GM23248 (cell line): Measurements from ENCODE around the gene TNXB. TPM values are rescaled to one million over a fixed set of nuclear protein-coding genes. Genes with fewer than 3 reads are reported as not detected.
"Not testable (repeated sequence)": the region's sequence is repeated elsewhere in the genome, so short reads cannot be mapped to it uniquely, and the experiment has no call there.

Experiments
- DNase-seq: peaks from one replicate; pipeline ENCODE4 v3.0.0-alpha.2; 2015
- H2AFZ ChIP-seq: fragments of 200-600 bp; sonication (generic); 2 replicates; pipeline ENCODE4 v1.6.1; 2016; ENCODE audit warnings: antibody characterized with exemption
- H3F3A ChIP-seq: fragments of 200-600 bp; sonication (generic); 2 replicates; pipeline ENCODE4 v1.6.1; 2016; ENCODE audit warnings: mild to moderate bottlenecking, antibody characterized with exemption, mixed run types; ENCODE audit not compliant: insufficient read depth
- H3K27ac ChIP-seq: fragments of 200-600 bp; sonication (generic); 2 replicates; pipeline ENCODE4 v1.5.1; 2016; ENCODE audit warnings: mild to moderate bottlenecking
- H3K27me3 ChIP-seq: fragments of 200-600 bp; sonication (generic); replicated peaks from 2 replicates; pipeline ENCODE4 v1.6.1; 2016; ENCODE audit warnings: mild to moderate bottlenecking; ENCODE audit not compliant: insufficient read depth
- H3K36me3 ChIP-seq: fragments of 200-600 bp; sonication (generic); 2 replicates; pipeline ENCODE4 v1.6.1; 2016; ENCODE audit warnings: low read depth, mild to moderate bottlenecking
- H3K4me1 ChIP-seq: fragments of 200-600 bp; sonication (generic); 2 replicates; pipeline ENCODE4 v1.6.1; 2016; ENCODE audit warnings: mild to moderate bottlenecking; ENCODE audit not compliant: insufficient read depth
- H3K4me2 ChIP-seq: fragments of 200-600 bp; sonication (generic); one replicate; pipeline ENCODE4 v1.6.1; 2016; ENCODE audit warnings: mild to moderate bottlenecking; ENCODE audit not compliant: unreplicated experiment
- H3K4me3 ChIP-seq: fragments of 200-600 bp; sonication (generic); 2 replicates; pipeline ENCODE4 v1.5.1; 2016; ENCODE audit warnings: mild to moderate bottlenecking
- H3K79me2 ChIP-seq: fragments of 200-600 bp; sonication (generic); 2 replicates; pipeline ENCODE4 v1.6.1; 2016; ENCODE audit warnings: mild to moderate bottlenecking; ENCODE audit not compliant: insufficient read depth
- H3K9ac ChIP-seq: fragments of 200-600 bp; sonication (generic); 2 replicates; pipeline ENCODE4 v1.6.1; 2016; ENCODE audit warnings: mild to moderate bottlenecking
- H3K9me2 ChIP-seq: fragments of 200-600 bp; sonication (generic); 2 replicates; pipeline ENCODE4 v1.6.1; 2016; ENCODE audit warnings: mixed run types, mild to moderate bottlenecking, moderate library complexity; ENCODE audit not compliant: insufficient read depth
- H3K9me3 ChIP-seq: fragments of 200-600 bp; sonication (generic); one replicate; pipeline ENCODE4 v1.6.1; 2017; ENCODE audit warnings: low read depth
- H4K20me1 ChIP-seq: fragments of 200-600 bp; sonication (generic); 2 replicates; pipeline ENCODE4 v1.6.0; 2016; ENCODE audit not compliant: insufficient read depth
- EZH2 ChIP-seq: fragments of 200-600 bp; sonication (generic); IDR thresholded peaks from 2 replicates; pipeline ENCODE4 v1.6.1; 2018; ENCODE audit warnings: antibody characterized with exemption, mild to moderate bottlenecking; ENCODE audit not compliant: insufficient read depth, poor library complexity, severe bottlenecking
- EZH2phosphoT487 ChIP-seq: fragments of 200-600 bp; sonication (generic); IDR thresholded peaks from 2 replicates; pipeline ENCODE4 v1.6.1; 2018; ENCODE audit warnings: antibody characterized with exemption, moderate library complexity, mild to moderate bottlenecking, low read depth; ENCODE audit not compliant: insufficient read depth
- WGBS, 2 experiments: methylation state at CpG; one replicate each; pipeline ENCODE4 v1.1.6; 2015 to 2017; ENCODE audit warnings: low lambda C conversion rate in 2 of 2, low coverage in 1 of 2; ENCODE audit errors: missing lambda C conversion rate in 2 of 2; 5-methylcytosine and 5-hydroxymethylcytosine counted together
- in situ Hi-C: fragments of 300-500 bp; cut with MboI; formaldehyde crosslinking; loops from 2 replicates; pipeline ENCODE4 v1.15.0; 2020
- polyA plus RNA-seq: library from polyadenylated mRNA; unstranded; fragments of >200 nt; fragmentation: Nextera tagmentation; extraction: Ambion mirVana; gene quantifications from 2 replicates; pipeline ENCODE4 v1.2.1, GENCODE V29; 2016
- total RNA-seq: library from RNA; depleted of rRNA; stranded (reverse); fragments of >200 nt; shearing (Covaris generic); gene quantifications from 2 replicates; pipeline ENCODE4 v1.2.3, GENCODE V29; 2014

The TNXB gene
- total and polyA plus RNA-seq, 2 experiments from 2014 or later = 5.2 to 23.8 TPM

GRCh38 chr6:32064706-32065105 is 44.4 kb downstream of the TNXB start:
- Histone ChIP-seq H3K4me2 (no peak overlapping the region), H3K79me2 (no peaks in the 10 kb centered on the region), H3F3A (no peaks in the 10 kb centered on the region), H3K36me3 (no peaks in the 10 kb centered on the region), H4K20me1 (no peaks in the 10 kb centered on the region), H3K9ac (no peak overlapping the region), H3K9me3 (no peaks in the 10 kb centered on the region), H2AFZ (no peak overlapping the region), H3K4me1 (no peaks in the 10 kb centered on the region), H3K27ac (no peak overlapping the region), H3K27me3 (no peaks in the 10 kb centered on the region), H3K4me3 (no peak overlapping the region), H3K9me2 (no peaks in the 10 kb centered on the region)
- WGBS, 2 experiments = 79 to 85% methylated on average over 14 of the region's 14 CpGs
- no peak for TF ChIP-seq EZH2phosphoT487
- no peak for TF ChIP-seq EZH2
- in situ Hi-C loops = no loop called here
- DNase-seq = no peak

- H3F3A ChIP-seq = no peaks in the 10 kb centered on the region
- H3K79me2 ChIP-seq = no peaks in the 10 kb centered on the region
- H3K4me2 ChIP-seq = no peak overlapping the region
- no peaks in the 10 kb centered on the region for H3K36me3 ChIP-seq
- DNase-seq = no peak
- H4K20me1 ChIP-seq = no peaks in the 10 kb centered on the region
- 84 to 92% methylated on average over 18 to 28 of the region's 28 CpGs for WGBS, 2 experiments
- H3K9ac ChIP-seq = no peak overlapping the region
- no peak for TF ChIP-seq EZH2
- no peak for TF ChIP-seq EZH2phosphoT487
- H3K27me3 ChIP-seq = no peaks in the 10 kb centered on the region
- no peak overlapping the region for H3K27ac ChIP-seq
- no peak overlapping the region for H3K4me3 ChIP-seq
- in situ Hi-C loops = no loop called here
- no peaks in the 10 kb centered on the region for H3K9me2 ChIP-seq
- no peak overlapping the region for H2AFZ ChIP-seq
- no peaks in the 10 kb centered on the region for H3K4me1 ChIP-seq
- H3K9me3 ChIP-seq = no peaks in the 10 kb centered on the region
These were observed 48.0 kb downstream of the TNXB start for GRCh38 chr6:32060966-32061655.

- H3K4me3 ChIP-seq = no peak overlapping the region
- no peaks in the 10 kb centered on the region for H4K20me1 ChIP-seq
- H3K4me1 ChIP-seq = no peaks in the 10 kb centered on the region
- H3K79me2 ChIP-seq = no peaks in the 10 kb centered on the region
- H3K9ac ChIP-seq = no peak overlapping the region
- H3K36me3 ChIP-seq = no peaks in the 10 kb centered on the region
- H3K4me2 ChIP-seq = no peak overlapping the region
- in situ Hi-C loops = no loop called here
- no peaks in the 10 kb centered on the region for H3K9me3 ChIP-seq
- no peak overlapping the region for H3K27ac ChIP-seq
- 77 to 79% methylated on average over 11 of the region's 11 CpGs for WGBS, 2 experiments
- DNase-seq = no peak
- H3K27me3 ChIP-seq = no peaks in the 10 kb centered on the region
- no peak for TF ChIP-seq EZH2phosphoT487
- no peak for TF ChIP-seq EZH2
- H3F3A ChIP-seq = no peaks in the 10 kb centered on the region
- H2AFZ ChIP-seq = no peak overlapping the region
- no peaks in the 10 kb centered on the region for H3K9me2 ChIP-seq
These were observed 50.6 kb downstream of the TNXB start for GRCh38 chr6:32058511-32058963.

GRCh38 chr6:32057966-32058365 is 51.2 kb downstream of the TNXB start:
- in situ Hi-C loops = no loop called here
- WGBS, 2 experiments = 91 to 92% methylated on average over 17 of the region's 17 CpGs
- H3K4me2 ChIP-seq = no peak overlapping the region
- TF ChIP-seq EZH2 (no peak), EZH2phosphoT487 (no peak)
- no peaks in the 10 kb centered on the region for H3F3A ChIP-seq
- DNase-seq = no peak
- H3K4me3 ChIP-seq = no peak overlapping the region
- no peak overlapping the region for H3K9ac ChIP-seq
- no peaks in the 10 kb centered on the region for H3K9me3 ChIP-seq
- H3K27me3 ChIP-seq = no peaks in the 10 kb centered on the region
- no peaks in the 10 kb centered on the region for H4K20me1 ChIP-seq
- H3K79me2 ChIP-seq = no peaks in the 10 kb centered on the region
- H3K36me3 ChIP-seq = no peaks in the 10 kb centered on the region
- no peaks in the 10 kb centered on the region for H3K4me1 ChIP-seq
- no peak overlapping the region for H2AFZ ChIP-seq
- H3K27ac ChIP-seq = no peak overlapping the region
- no peaks in the 10 kb centered on the region for H3K9me2 ChIP-seq

GRCh38 chr6:32056254-32056653 is 52.9 kb downstream of the TNXB start:
- H4K20me1 ChIP-seq = no peaks in the 10 kb centered on the region
- no peak overlapping the region for H3K27ac ChIP-seq
- H3K4me2 ChIP-seq = no peak overlapping the region
- WGBS, 2 experiments = 90 to 93% methylated on average over 5 to 7 of the region's 7 CpGs
- no peak overlapping the region for H2AFZ ChIP-seq
- in situ Hi-C loops = no loop called here
- H3K79me2 ChIP-seq = no peaks in the 10 kb centered on the region
- no peak overlapping the region for H3K4me3 ChIP-seq
- H3K9me3 ChIP-seq = no peaks in the 10 kb centered on the region
- H3K27me3 ChIP-seq = no peaks in the 10 kb centered on the region
- H3F3A ChIP-seq = no peaks in the 10 kb centered on the region
- H3K9me2 ChIP-seq = no peaks in the 10 kb centered on the region
- TF ChIP-seq EZH2phosphoT487 = no peak
- no peak for TF ChIP-seq EZH2
- no peaks in the 10 kb centered on the region for H3K36me3 ChIP-seq
- H3K9ac ChIP-seq = no peak overlapping the region
- no peaks in the 10 kb centered on the region for H3K4me1 ChIP-seq
- DNase-seq = no peak

GRCh38 chr6:32055756-32056155 is 53.4 kb downstream of the TNXB start:
- WGBS, 2 experiments = 86 to 88% methylated on average over 17 to 21 of the region's 21 CpGs
- H3K79me2 ChIP-seq, H3K4me1 ChIP-seq, H3K9ac ChIP-seq, H3K9me3 ChIP-seq, in situ Hi-C loops, H3K27ac ChIP-seq, H2AFZ ChIP-seq, H4K20me1 ChIP-seq, H3K27me3 ChIP-seq, H3K4me3 ChIP-seq, H3K36me3 ChIP-seq, DNase-seq, H3K4me2 ChIP-seq, H3K9me2 ChIP-seq, H3F3A ChIP-seq: not testable (repeated sequence)

- H3K9me2 ChIP-seq, H3K4me2 ChIP-seq, H3F3A ChIP-seq, H3K36me3 ChIP-seq, H3K9ac ChIP-seq, H4K20me1 ChIP-seq, H2AFZ ChIP-seq, DNase-seq, H3K27me3 ChIP-seq, in situ Hi-C loops, H3K27ac ChIP-seq, H3K79me2 ChIP-seq, H3K4me3 ChIP-seq, H3K4me1 ChIP-seq, H3K9me3 ChIP-seq: not testable (repeated sequence)
- WGBS, 2 experiments = 92 to 94% methylated on average over 13 of the region's 13 CpGs
These were observed 55.8 kb downstream of the TNXB start for GRCh38 chr6:32053314-32053713.
